Neural cell (in vitro differentiated cells): ENCODE data around the gene APOBEC2. TPM values are rescaled to one million over a fixed set of nuclear protein-coding genes. Genes with fewer than 3 reads are reported as not detected.

ENCODE experiments used
- H2AFZ ChIP-seq: fragments of 200-600, 300-800 bp; sonication (generic), shearing (Covaris generic); 2 replicates; pipeline ENCODE4 v1.6.0; 2014; ENCODE audit warnings: low read depth, mild to moderate bottlenecking, antibody characterized with exemption, low read length, moderate library complexity
- H3F3A ChIP-seq: fragments of 200-600 bp; shearing (Covaris generic); 2 replicates; pipeline ENCODE4 v1.6.1; 2016; ENCODE audit warnings: mild to moderate bottlenecking, moderate library complexity, mixed read lengths, antibody characterized with exemption, low read length; ENCODE audit not compliant: insufficient read depth, poor library complexity, severe bottlenecking
- H3K27ac ChIP-seq: fragments of 200-600, 300-800 bp; sonication (generic), shearing (Covaris generic); 2 replicates; pipeline ENCODE4 v1.5.1; 2014; ENCODE audit warnings: mild to moderate bottlenecking, low read length, moderate library complexity
- H3K27me3 ChIP-seq: fragments of 300-800, 200-600 bp; sonication (generic), shearing (Covaris generic); 2 replicates; pipeline ENCODE4 v1.6.0; 2014; ENCODE audit warnings: mild to moderate bottlenecking, low read depth, low read length, moderate library complexity; ENCODE audit not compliant: insufficient read depth
- H3K36me3 ChIP-seq: fragments of 300-800, 200-600 bp; sonication (generic), shearing (Covaris generic); 2 replicates; pipeline ENCODE4 v1.5.1; 2014; ENCODE audit warnings: mild to moderate bottlenecking, antibody characterized with exemption, low read length, moderate library complexity; ENCODE audit not compliant: insufficient read depth
- H3K4me2 ChIP-seq: fragments of 300-800, 200-600 bp; sonication (generic), shearing (Covaris generic); 2 replicates; pipeline ENCODE4 v1.6.0; 2014; ENCODE audit warnings: mild to moderate bottlenecking, low read length
- H3K4me3 ChIP-seq: fragments of 300-800, 200-600 bp; sonication (generic), shearing (Covaris generic); 2 replicates; pipeline ENCODE4 v1.5.1; 2014; ENCODE audit warnings: mild to moderate bottlenecking, low read length, moderate library complexity
- H3K79me2 ChIP-seq: fragments of 200-600 bp; shearing (Covaris generic); replicated peaks from 2 replicates; pipeline ENCODE4 v1.6.0; 2014; ENCODE audit warnings: mild to moderate bottlenecking, low read length, moderate library complexity; ENCODE audit not compliant: insufficient read depth
- H3K9ac ChIP-seq: fragments of 300-800, 200-600 bp; sonication (generic), shearing (Covaris generic); 2 replicates; pipeline ENCODE4 v1.6.1; 2016; ENCODE audit warnings: mild to moderate bottlenecking, low read length, mixed read lengths
- H3K9me2 ChIP-seq: fragments of 200-600 bp; shearing (Covaris generic); 2 replicates; pipeline ENCODE4 v1.6.1; 2016; ENCODE audit warnings: mild to moderate bottlenecking, low read length, mixed read lengths; ENCODE audit not compliant: insufficient read depth
- H3K9me3 ChIP-seq: fragments of 200-600, 300-800 bp; sonication (generic), shearing (Covaris generic); 2 replicates; pipeline ENCODE4 v1.6.1; 2016; ENCODE audit warnings: mild to moderate bottlenecking, mixed run types, low read length, moderate library complexity, mixed read lengths
- H4K20me1 ChIP-seq: fragments of 200-600 bp; shearing (Covaris generic); 2 replicates; pipeline ENCODE4 v1.6.1; 2016; ENCODE audit warnings: mild to moderate bottlenecking, mixed run types; ENCODE audit not compliant: insufficient read depth
- CTCF ChIP-seq: fragments of 450-650 bp; IDR thresholded peaks from 2 replicates; pipeline ENCODE4 v1.5.1; 2014; ENCODE audit warnings: antibody characterized with exemption, mild to moderate bottlenecking, moderate library complexity; ENCODE audit not compliant: poor library complexity, severe bottlenecking
- EZH2 ChIP-seq: fragments of 200-600, 300-800 bp; shearing (Covaris generic), sonication (generic); IDR thresholded peaks from 2 replicates; pipeline ENCODE4 v1.6.1; 2014; ENCODE audit warnings: antibody characterized with exemption, low read length, borderline replicate concordance, mild to moderate bottlenecking; ENCODE audit not compliant: insufficient read depth, poor library complexity, severe bottlenecking
- MXI1 ChIP-seq: fragments of 450-650 bp; conservative IDR thresholded peaks from 2 replicates; pipeline ENCODE4 v1.6.1; 2014; ENCODE audit warnings: antibody characterized with exemption, mild to moderate bottlenecking; ENCODE audit not compliant: poor library complexity, severe bottlenecking
- POLR2AphosphoS5 ChIP-seq: IDR thresholded peaks from 2 replicates; pipeline ENCODE4 v1.6.1; 2012
- RAD21 ChIP-seq: fragments of 450-650 bp; conservative IDR thresholded peaks from 2 replicates; pipeline ENCODE4 v1.6.1; 2014; ENCODE audit warnings: antibody characterized with exemption, mild to moderate bottlenecking, moderate library complexity
- TAF1 ChIP-seq: IDR thresholded peaks from 2 replicates; pipeline ENCODE4 v1.6.1; 2012; ENCODE audit warnings: low read depth
- polyA plus RNA-seq: library from polyadenylated mRNA; depleted of rRNA; stranded (reverse); fragments of >200 nt; gene quantifications from 2 replicates; pipeline ENCODE4 v1.2.3, GENCODE V29; 2014

Gene APOBEC2
- polyA plus RNA-seq, 1 donor from 2014 or later, result not detected

- no peaks in the 10 kb centered on the region for H3K36me3 ChIP-seq
- H3K4me3 ChIP-seq, result no peak within 1 kb of the TSS
- H3K27me3 ChIP-seq, result no peaks in the 10 kb centered on the region
- no peak within 1 kb of the TSS for H3K27ac ChIP-seq
- H3K9me3 ChIP-seq, result no peaks in the 10 kb centered on the region
- H3K79me2 ChIP-seq, result no peaks in the 10 kb centered on the region
- no peaks in the 10 kb centered on the region for H3K9me2 ChIP-seq
- no peaks in the 10 kb centered on the region for H3F3A ChIP-seq
- peak; percentile 26 for TF ChIP-seq RAD21
- no peak for TF ChIP-seq TAF1
- peak; percentile 44 for TF ChIP-seq CTCF
- H3K4me2 ChIP-seq, result no peak within 1 kb of the TSS
- no peak within 1 kb of the TSS for H3K9ac ChIP-seq
- H2AFZ ChIP-seq, result no peak within 1 kb of the TSS
- no peaks in the 10 kb centered on the region for H4K20me1 ChIP-seq
Measured at GRCh38 chr6:41039060-41039998, 13.7 kb upstream of the APOBEC2 start, which contains the start of gene UNC5CL. Gene UNC5CL, minus strand, starts transcription at chr6:41039221. Its CDS starts 4,147 bp downstream, at chr6:41035074.

- no peaks in the 10 kb centered on the region for H3K9me2 ChIP-seq
- no peaks in the 10 kb centered on the region for H3F3A ChIP-seq
- H3K4me3 ChIP-seq, result no peak overlapping the region
- H4K20me1 ChIP-seq, result no peaks in the 10 kb centered on the region
- H3K9ac ChIP-seq, result no peak overlapping the region
- H3K9me3 ChIP-seq, result no peaks in the 10 kb centered on the region
- no peaks in the 10 kb centered on the region for H3K79me2 ChIP-seq
- H3K36me3 ChIP-seq, result no peaks in the 10 kb centered on the region
- TF ChIP-seq MXI1, result no peak
- TF ChIP-seq POLR2AphosphoS5, result no peak
- no peak for TF ChIP-seq CTCF
- no peak for TF ChIP-seq EZH2
- H2AFZ ChIP-seq, result no peak overlapping the region
- H3K27ac ChIP-seq, result no peak overlapping the region
- no peak overlapping the region for H3K4me2 ChIP-seq
- no peaks in the 10 kb centered on the region for H3K27me3 ChIP-seq
Measured at GRCh38 chr6:41040101-41040939, 12.7 kb upstream of the APOBEC2 start.
